Endothelial cell of hepatic sinusoid (primary cell): ENCODE data around the gene SMURF1.

Experiments
- in situ Hi-C: cut with HindIII; loops from 2 replicates; pipeline ENCODE4 v1.10.0; 2017; ENCODE audit warnings: low sequenced_read_pairs

The SMURF1 gene

DNA sequence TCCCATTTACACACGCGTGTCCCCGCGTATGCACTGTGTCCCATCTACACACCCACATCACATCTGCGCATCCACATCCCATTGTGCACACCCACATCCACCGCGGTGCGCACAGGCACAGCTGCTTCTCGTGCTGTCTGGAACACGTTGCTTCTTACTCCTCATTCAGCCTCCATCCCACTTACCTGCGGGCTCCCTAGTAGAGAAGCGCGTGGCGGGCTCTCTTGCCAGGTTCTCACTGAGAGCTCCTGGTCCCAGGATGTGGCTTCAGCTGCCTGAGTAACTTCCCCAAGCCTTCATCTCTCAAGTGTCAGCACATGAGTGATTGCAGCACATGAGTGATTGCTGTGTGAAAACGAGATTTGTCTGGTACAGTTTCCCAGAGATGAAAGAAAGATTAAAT lies 147.8 kb downstream of the SMURF1 start:
- in situ Hi-C loops: loop anchor here (5.0 kb wide), 1 partner anchor 59 kb away; no protein-coding TSS in a partner anchor

DNA sequence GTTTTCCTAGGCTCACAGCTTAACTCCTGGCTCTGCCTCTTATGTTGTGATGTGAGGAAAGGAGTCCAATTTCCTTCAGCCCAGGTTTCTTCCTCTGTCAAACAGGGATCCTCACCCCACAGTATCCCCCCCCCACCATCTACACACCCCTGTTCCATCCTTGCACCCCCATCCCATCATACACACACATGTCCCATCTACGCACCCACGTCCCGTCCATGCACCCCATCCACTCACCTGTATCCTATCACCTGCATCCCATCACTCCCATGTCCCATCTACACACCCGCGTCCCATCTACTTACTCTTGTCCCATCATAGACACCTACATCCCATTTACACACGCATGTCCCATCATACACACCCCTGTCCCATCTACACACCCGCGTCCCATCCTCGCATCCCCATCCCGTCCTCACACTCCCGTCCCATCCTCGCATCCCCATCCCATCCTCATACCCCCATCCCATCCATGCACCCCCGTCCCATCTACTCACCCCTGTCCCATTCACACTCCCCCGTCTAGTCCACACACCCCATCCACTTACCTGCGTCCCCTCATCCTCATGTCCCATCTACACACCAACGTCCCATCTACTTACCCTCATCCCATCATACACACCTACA lies 148.3 kb downstream of the SMURF1 start:
- in situ Hi-C loops: loop anchor here (5.0 kb wide), 1 partner anchor 58 kb away; no protein-coding TSS in a partner anchor

DNA sequence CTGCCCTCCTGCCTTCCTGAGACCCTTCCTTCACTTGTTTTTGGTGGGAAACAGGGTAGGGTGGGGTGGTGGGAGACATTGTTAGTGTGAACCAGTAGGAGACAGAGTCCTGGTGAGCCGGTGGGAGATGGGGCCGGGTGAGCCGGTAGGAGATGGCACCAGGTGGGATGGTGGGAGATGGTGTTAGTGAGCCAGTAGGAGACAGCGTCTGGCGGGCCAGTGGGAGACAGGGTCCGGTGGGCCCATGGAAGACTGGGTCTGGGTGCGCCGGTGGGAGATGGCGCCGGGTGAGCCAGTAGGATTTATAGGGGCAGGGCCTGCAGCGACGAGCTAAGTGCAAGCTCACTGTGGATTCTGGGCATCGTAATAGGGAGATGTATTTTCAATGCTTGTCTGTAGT lies 148.8 kb downstream of the SMURF1 start:
- in situ Hi-C loops: loop anchor here (5.0 kb wide), 1 partner anchor 58 kb away; no protein-coding TSS in a partner anchor

DNA sequence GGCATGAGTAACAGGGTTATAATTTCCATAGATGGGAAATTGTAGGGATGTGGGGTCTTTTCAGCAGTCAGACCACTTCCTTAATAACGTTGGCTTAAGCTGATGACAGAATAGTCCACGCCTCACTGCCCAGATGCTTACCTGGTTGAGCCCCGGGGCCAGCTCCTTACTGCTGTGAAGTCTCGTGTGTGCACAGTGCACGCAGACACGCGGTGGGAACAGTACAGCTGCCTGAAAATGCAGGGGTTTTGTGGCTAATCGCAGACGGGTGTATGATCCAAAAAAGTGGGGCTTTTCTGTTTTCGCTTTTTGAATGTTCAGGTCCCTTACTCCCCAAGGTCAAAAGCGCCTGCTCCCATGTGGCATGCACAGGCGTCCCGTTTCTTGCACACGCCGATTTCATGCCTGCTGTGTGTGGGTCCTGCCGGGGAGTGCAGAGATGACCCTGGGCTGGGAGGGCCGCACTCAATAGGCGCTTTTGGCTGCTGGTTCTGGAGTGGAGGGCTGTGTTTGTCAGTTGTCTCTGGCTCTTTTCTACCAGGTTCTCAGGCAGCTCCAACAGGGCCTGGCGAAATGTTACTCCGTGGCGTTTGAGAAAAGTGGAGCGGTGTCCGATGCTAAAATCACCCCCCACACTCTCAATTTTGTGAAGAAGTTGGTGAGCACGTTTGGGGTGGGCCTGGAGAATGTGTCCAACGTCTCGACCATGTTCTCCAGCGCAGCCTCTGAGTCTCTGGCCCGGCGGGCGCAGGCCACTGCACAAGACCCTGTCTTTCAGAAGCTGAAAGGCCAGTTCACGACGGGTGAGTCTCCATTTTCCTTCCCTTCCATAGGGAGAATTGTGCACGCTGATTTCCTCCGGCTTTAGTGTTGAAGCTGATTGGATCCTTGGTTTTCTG lies 149.6 kb downstream of the SMURF1 start:
- in situ Hi-C loops: no loop called here

DNA sequence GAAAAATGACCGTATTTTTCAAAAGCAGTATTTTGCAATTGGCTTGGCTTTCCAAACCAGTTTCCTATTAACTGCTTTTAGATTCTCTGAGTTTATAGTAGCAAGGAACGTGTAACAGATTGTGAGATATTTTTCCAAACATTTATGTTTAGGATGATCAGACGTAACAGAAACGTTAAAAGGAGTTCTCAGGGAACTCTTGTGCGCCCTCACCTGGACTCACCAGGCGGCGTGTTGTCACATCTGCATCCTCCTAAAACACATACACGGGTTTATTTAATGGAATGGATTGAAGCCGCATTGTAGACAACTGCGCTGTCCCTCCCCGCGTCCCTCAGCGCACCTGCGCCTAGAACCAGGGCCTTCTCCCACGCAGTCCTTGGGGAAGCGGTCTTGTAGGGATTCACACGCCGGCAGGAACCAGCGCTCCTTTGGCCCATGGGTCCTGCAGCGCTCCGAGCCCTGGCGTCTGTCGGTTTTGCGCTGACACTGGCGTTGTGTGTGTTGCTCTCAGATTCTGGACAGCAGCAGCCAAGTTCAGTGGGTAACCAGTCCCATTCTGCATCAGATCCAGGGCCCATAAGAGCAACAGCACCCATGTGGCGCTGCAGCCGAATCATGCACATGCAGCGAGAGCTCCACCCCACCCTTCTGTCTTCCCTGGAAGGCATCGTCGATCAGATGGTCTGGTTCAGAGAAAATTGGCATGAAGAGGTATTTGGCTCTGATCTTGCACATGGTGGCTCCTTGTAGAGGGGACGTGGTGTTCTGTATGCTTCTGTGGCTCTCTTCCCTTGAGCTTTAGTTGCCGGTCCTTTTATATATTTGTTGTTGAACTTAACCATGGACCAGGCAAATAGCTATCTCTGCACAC lies 150.6 kb downstream of the SMURF1 start:
- in situ Hi-C loops: no loop called here

DNA sequence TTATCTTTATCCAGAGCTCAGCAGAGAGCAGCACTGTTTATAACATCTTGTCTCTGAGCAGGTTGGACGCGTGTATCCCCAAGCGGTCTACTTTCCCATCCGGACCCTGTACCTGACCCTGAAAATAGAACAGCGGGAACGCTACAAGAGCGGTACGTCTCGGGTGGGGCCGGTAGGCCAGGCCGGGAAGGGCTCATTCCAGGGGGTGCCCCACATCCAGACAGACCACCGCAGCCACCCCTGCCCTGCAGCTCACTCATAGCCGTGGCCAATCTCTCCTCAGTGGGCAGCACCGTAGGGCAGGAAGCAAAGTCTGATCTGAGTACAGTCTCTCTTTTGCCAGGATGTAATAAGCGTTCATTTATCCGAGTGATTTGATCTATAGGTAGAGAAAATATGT lies 151.8 kb downstream of the SMURF1 start:
- in situ Hi-C loops: no loop called here

DNA sequence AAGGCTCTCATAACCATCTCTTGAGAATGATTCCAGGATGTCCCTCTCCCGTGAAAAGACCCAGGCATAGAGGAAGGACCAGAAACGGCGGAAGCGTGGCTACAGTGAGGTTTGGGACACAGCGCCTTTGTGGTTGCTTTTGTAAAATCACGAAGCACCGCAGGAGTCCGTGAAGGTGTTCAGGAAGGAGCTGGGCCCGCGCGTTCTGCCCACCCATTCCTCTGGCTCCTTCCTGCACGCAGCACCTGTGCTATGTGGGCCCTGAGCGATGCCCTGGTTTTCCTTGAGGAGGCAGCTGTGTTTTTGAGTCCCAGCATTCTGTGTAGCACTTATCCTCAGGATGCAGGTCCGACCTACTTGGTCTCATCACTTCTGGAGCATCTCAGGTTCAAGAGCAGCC lies 152.8 kb downstream of the SMURF1 start:
- in situ Hi-C loops: no loop called here

DNA sequence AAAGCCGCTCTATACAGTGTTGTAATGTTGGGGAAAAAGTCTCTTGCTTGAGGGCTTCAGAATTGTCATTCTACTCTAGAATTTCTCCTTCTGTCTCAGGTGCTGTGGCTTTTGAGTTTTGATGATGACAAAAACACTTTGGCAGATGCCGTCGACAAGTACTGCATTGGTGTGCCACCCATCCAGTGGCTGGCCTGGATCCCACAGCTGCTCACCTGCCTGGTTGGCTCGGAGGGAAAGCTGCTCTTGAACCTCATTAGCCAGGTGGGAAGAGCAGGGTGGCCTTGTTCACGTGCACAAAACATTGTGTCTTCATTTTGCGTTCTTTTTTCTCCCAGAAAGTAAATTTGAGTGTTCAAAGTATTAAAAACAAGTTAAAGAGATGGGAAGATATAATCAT lies 153.6 kb downstream of the SMURF1 start:
- in situ Hi-C loops: no loop called here

DNA sequence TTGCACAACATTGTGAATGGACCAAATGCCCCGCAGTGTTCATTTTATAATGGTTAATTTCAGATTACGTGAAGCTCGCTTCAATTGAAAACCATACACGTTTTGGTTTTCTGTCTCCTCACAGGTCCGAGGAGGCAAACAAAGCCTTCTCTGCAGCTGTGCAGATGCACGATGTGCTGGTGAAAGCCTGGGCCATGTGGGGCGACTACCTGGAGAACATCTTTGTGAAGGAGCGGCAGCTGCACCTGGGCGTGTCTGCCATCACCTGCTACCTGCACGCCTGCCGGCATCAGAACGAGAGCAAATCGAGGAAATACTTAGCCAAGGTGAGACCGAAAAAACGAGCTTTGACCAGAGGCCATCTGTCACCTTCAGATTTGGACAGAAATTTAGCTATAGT lies 155.3 kb downstream of the SMURF1 start:
- in situ Hi-C loops: no loop called here

DNA sequence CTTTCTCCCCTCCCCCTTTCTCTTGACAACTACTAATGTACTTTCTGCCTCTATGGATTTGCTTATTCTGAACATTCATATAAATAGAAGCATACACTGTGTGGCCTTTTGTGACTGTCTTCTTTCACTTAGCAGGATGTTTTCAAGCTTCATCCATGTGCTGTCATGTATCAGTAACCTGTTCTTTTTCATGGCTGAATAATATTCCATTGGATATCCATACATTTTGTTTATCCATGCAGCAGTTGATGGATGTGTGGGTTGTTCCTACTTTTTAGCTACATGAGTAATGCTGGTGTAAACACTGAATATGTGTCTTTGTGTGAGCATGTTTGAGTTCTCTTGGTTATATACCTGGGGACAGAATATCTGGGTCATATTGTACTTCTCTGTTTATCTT lies 158.0 kb downstream of the SMURF1 start:
- in situ Hi-C loops: no loop called here

DNA sequence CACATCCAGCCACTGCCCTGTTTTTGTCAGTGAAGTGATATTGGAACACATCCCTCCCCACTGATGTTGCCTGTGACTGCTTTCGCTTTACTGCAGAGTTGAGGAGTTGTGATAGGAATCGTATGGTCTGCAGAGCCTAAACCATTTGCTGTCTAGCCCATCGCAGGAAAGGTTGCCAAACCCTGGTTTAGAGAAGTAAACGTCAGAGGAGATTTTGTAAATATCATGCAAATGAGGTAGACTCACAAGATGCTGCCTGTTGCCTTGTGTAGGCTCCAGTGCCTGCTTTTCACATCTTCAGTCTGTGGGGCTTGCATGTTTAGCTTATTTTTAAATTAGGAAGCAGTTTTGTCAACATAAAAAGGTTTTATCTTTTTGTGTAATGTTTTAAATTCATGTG lies 158.5 kb downstream of the SMURF1 start:
- in situ Hi-C loops: no loop called here

DNA sequence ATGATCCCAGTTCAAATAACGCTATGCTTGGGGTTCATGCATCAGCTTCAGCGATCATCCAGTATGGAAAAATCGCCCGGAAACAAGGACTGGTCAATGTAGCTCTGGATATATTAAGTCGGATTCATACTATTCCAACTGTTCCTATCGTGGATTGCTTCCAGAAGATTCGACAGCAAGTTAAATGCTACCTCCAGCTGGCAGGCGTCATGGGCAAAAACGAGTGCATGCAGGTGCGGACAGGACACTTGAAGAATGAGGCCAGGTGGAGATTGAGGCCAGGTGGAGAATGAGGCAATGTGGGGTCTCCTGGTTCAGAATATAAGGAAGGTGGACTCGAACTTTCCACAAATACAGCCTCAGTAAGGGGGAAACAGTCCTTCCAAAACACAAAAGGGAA lies 159.8 kb downstream of the SMURF1 start:
- in situ Hi-C loops: no loop called here

DNA sequence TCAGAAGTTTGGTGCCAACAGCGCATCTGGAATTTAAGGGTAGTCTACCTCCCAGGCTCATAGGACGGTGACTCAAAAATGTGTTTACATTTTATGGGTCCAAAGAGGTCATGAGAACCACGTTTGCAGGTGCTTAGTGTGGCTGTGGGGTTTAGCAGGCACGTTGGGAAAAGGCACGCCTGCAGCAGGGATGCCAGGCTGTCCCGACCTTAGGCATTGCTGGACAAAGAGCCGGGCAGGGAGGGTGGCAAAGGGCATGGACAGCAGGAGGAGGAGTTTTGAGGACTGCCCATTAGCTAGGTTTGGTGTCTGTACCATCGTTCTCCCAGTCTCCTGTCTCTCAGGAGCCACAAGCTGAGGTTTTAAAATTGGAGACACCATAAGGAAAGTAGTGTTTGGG lies 161.2 kb downstream of the SMURF1 start:
- in situ Hi-C loops: no loop called here

DNA sequence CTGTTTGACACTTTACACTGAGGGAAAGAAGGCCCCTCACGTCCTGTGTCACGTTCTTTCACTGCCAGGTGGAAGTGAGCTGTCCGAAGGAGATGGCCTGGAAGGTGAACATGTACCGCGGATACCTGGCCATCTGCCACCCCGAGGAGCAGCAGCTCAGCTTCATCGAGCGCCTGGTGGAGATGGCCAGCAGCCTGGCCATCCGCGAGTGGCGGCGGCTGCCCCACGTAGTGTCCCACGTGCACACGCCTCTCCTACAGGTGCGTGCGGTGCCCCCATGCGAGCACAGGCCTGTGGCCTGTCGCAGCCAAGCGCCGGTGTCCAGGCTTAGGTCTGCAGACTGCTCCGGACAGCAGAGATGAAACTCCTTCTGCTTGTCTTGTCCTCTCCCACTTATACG lies 162.2 kb downstream of the SMURF1 start:
- in situ Hi-C loops: no loop called here

DNA sequence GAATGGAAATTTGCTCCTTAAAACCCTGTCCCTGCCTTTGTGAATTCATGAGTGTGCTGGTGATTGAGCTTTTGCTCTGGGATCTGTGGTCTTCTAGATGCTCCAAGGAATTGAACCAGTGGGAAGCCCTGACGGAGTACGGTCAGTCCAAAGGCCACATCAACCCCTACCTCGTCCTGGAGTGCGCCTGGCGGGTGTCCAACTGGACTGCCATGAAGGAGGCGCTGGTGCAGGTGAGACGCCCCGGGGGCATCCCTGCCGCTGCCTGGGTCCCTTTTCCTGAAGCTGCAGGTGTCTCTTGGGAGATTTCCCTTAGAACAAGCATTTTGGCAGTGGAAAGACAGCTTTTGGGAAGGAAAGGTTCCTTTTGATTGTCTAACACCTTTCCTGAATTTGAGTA lies 165.2 kb downstream of the SMURF1 start:
- in situ Hi-C loops: no loop called here
